GM12892 (cell line): ENCODE measurements around the gene GLO1.

Source experiments
- POLR2A ChIP-seq: IDR thresholded peaks from 2 replicates; pipeline ENCODE4 v1.6.1; 2011; ENCODE audit warnings: low read depth, low read length, control low read depth
- POLR2AphosphoS5 ChIP-seq: IDR thresholded peaks from 2 replicates; pipeline ENCODE4 v1.6.1; 2011; ENCODE audit warnings: low read depth, low read length, control low read depth
- TAF1 ChIP-seq: IDR thresholded peaks from 2 replicates; pipeline ENCODE4 v1.6.1; 2011; ENCODE audit warnings: low read depth, mild to moderate bottlenecking, control low read depth, low read length, borderline replicate concordance

DNA sequence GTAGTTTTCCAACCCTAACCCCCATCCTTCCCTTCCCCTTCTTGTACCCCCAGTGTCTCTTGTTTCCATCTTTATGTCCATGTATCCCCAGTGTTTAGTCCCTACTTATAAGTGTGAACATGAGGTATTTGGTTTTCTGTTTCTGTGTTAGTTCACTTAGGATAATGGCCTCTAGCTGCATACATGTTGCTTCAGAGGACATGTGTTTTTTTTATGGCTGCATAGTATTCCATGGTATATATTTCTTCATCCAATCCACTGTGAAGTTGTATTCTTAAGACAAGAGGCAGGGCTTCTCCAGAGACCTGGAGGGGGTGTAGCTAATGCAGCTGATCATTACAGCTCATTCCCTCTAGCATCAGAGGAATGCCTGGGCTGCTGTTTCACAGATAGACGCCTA is 16.4 kb upstream of the GLO1 start:
- no peak for TF ChIP-seq POLR2AphosphoS5
- TF ChIP-seq POLR2A = no peak
- no peak for TF ChIP-seq TAF1
